Fibroblast of villous mesenchyme (primary cell): ENCODE measurements around the gene SUCNR1. TPM values are rescaled to one million over a fixed set of nuclear protein-coding genes. Genes with fewer than 3 reads are reported as not detected.

Experiments used
- DNase-seq: peaks from one replicate; pipeline ENCODE4 v3.0.0-alpha.2; 2010; ENCODE audit warnings: low read depth
- H3K4me3 ChIP-seq: 2 replicates; pipeline ENCODE4 v1.5.1; 2011; ENCODE audit warnings: low read depth, mild to moderate bottlenecking, low read length
- CTCF ChIP-seq: IDR thresholded peaks from 2 replicates; pipeline ENCODE4 v1.5.1; 2012; ENCODE audit warnings: low read depth, mild to moderate bottlenecking, low read length; ENCODE audit not compliant: insufficient read depth
- total RNA-seq: library from RNA; depleted of rRNA; stranded (reverse); fragments of >200 nt; gene quantifications from 2 replicates; pipeline ENCODE4 v1.2.3, GENCODE V29; 2012

SUCNR1 gene
- total RNA-seq, 1 donor = 0.43 TPM

GRCh38 chr3:151903501-151903991, 30.1 kb downstream of the SUCNR1 start:
- no peak overlapping the region for H3K4me3 ChIP-seq
- DNase-seq = peak; percentile 75
- no peak for TF ChIP-seq CTCF

GRCh38 chr3:151905647-151906046, 32.2 kb downstream of the SUCNR1 start:
- TF ChIP-seq CTCF = no peak
- DNase-seq = no peak
- H3K4me3 ChIP-seq = no peak overlapping the region

GRCh38 chr3:151906751-151907150, 33.3 kb downstream of the SUCNR1 start:
- TF ChIP-seq CTCF = no peak
- DNase-seq = no peak
- H3K4me3 ChIP-seq = no peak overlapping the region

- H3K4me3 ChIP-seq = no peak overlapping the region
- TF ChIP-seq CTCF = no peak
- no peak for DNase-seq
Observed at GRCh38 chr3:151908399-151908798, 35.0 kb downstream of the SUCNR1 start.

- DNase-seq = no peak
- no peak for TF ChIP-seq CTCF
- H3K4me3 ChIP-seq = no peak overlapping the region
Observed at GRCh38 chr3:151909681-151910405, 36.4 kb downstream of the SUCNR1 start.

GRCh38 chr3:151911462-151911861, 38.0 kb downstream of the SUCNR1 start:
- no peak overlapping the region for H3K4me3 ChIP-seq
- no peak for TF ChIP-seq CTCF
- DNase-seq = no peak

GRCh38 chr3:151912028-151912427, 38.6 kb downstream of the SUCNR1 start:
- no peak for DNase-seq
- no peak for TF ChIP-seq CTCF
- H3K4me3 ChIP-seq = no peak overlapping the region
